GM10266 (cell line): Measurements from ENCODE around the gene GATA3.

Experiments
- DNase-seq: peaks from one replicate; pipeline ENCODE4 v3.0.0; 2012; ENCODE audit errors: extremely low spot score
- CTCF ChIP-seq: IDR thresholded peaks from 2 replicates; pipeline ENCODE4 v1.5.1; 2012; ENCODE audit warnings: mild to moderate bottlenecking, low read depth; ENCODE audit not compliant: control insufficient read depth, insufficient read depth; ENCODE audit errors: missing control alignments

GATA3 gene

DNA sequence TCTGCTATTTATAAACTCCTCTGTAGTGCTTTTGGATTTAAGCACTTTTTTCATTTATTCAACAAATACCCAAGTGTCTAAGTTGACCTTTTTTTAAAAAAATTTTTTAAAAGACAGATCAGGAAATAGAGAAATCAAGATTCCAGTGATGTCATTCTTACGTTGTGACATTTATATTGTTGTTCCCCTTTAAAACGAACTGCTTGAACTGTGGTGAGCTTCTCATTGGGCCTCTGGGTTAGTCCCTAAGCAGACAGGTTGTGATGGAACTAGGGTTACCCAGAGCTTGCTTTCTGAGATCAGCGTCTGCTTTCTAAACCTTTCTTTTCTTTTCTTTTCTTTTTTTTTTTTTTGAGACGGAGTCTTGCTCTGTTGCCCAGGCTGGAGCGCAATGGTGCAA is 22.4 kb downstream of the GATA3 start:
- no peak for DNase-seq
- no peak for TF ChIP-seq CTCF

DNA sequence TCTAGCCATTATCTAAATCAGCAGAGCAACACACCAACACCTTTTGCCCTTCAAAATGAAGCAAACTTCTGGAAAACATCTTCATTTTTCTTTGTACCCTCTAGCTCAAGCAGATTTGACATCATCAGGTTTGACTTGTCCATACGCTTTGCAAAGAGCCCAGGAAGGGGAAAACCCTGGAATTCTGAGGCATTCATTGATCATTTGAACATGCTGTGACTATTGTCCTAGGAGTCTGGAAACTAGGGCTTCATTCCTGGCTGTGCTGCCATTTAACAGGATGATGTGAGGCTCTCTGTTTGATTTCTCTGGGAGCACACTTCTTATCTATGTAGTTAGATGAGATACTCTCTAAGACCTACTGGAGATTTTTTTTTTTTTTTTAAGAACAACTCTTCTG is 23.5 kb downstream of the GATA3 start:
- no peak for DNase-seq
- TF ChIP-seq CTCF: no peak

- no peak for DNase-seq
- no peak for TF ChIP-seq CTCF
Measured at GRCh38 chr10:8079126-8079525, 24.6 kb downstream of the GATA3 start.

- TF ChIP-seq CTCF: no peak
- no peak for DNase-seq
Measured at GRCh38 chr10:8084799-8085198, 30.3 kb downstream of the GATA3 start.

GRCh38 chr10:8085251-8085650 is 30.8 kb downstream of the GATA3 start:
- no peak for TF ChIP-seq CTCF
- DNase-seq: no peak

- no peak for TF ChIP-seq CTCF
Measured at GRCh38 chr10:8086315-8086714, 31.8 kb downstream of the GATA3 start.

GRCh38 chr10:8088504-8088903 is 34.0 kb downstream of the GATA3 start:
- peak; percentile 58 for DNase-seq
- TF ChIP-seq CTCF: no peak

More at GRCh38 chr10:8086315-8086714, 31.8 kb downstream of the GATA3 start:
- DNase-seq: no peak
